NK-92 (cell line): ENCODE data around the gene CCER1.

Source experiments
- DNase-seq: peaks from one replicate; lab custom pipeline; 2025; ENCODE audit not compliant: unreplicated experiment; lab: John Stamatoyannopoulos, UW

Gene CCER1

GRCh38 chr12:90969346-90969745 is 14.4 kb upstream of the CCER1 start:
- no peak for DNase-seq

GRCh38 chr12:90965204-90965603 is 10.2 kb upstream of the CCER1 start:
- DNase-seq = no peak

DNA sequence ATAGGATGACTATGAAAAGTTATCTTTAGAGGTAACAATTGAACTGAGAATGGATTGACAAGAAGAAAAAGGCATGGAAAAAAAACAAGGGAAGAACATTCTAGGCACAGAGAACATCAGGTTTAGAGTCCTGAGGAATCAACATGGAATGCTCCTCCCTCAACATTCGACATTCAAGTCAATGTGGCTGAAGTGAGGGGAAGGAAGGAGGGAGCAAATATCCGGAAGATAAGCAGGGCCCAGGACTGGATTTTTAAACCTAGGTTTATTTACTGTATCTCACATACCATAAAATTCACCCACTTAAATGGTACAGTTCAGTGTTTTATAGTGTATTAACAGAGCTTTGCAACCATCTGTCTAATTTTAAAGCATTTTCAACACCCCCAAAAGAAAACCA is 9.6 kb upstream of the CCER1 start:
- DNase-seq = no peak

DNA sequence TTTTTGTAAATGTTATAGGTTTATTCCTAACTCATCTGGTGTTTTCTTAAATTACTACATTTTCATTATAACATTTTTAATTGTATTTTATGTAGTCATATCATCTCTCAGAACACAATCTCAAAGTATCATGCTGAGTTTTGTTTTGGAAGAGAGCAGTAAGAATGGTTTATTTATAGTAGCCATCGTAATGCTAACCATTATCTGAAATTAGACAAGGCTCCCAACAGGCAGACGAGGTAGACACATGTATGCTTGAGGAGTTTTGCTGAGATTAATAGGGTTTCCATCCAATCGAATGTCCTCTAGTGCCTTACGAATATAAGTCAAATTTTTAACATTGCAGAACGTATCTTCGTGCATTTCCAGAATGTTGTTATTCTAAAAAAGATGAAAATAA is 9.0 kb upstream of the CCER1 start:
- no peak for DNase-seq

- no peak for DNase-seq
These were observed 6.2 kb upstream of the CCER1 start for GRCh38 chr12:90961154-90961553.

DNA sequence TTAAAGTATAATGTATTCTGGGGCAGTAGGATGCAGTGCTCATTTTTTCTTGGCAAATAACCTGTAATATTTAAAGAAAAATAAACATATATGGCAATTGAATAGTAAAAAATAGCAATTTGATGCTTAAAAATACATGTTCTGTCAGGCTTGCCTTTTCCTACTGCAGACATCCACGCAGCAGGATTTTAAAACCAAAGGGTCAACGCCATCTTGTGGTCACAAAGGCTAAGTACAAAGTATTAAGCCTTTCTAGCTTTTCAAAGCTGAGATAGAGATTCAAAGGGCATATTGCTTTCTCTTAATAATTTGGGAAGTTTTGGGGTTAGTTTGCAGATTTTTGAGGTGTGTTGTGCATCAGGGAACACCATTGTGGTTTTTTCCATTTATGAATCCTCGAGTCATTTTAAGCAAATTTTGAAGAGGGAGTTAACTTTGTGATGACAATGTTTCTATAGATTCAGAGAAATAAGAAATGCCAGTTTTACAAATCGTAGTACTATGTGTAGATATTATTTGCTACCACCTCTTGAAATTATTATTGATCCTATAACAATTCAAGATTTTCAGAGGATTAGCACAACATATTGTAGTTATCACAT is 4.7 kb upstream of the CCER1 start:
- no peak for DNase-seq

GRCh38 chr12:90959032-90959431 is 4.1 kb upstream of the CCER1 start:
- no peak for DNase-seq

DNA sequence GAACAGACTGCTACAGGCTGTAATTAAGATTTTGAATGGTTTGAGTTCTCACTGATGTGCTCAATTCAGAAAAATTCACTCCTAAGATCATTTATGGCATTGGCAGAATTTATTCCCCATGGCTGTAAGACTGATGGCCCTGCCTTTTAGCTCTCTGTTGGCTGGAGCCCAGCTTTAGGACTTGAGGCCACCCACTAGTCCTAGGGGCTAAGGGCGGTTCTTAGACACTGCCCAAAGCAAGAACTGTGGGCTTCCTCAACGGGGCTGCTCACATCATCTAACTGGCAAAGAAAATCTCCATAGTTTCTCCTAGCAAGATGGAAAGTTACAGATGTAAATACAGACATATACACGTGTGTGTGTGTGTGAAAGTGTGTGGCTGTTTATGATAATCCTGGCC is 3.4 kb upstream of the CCER1 start:
- DNase-seq = no peak

GRCh38 chr12:90954428-90954827 is 548 bp downstream of the CCER1 start:
- DNase-seq = no peak

DNA sequence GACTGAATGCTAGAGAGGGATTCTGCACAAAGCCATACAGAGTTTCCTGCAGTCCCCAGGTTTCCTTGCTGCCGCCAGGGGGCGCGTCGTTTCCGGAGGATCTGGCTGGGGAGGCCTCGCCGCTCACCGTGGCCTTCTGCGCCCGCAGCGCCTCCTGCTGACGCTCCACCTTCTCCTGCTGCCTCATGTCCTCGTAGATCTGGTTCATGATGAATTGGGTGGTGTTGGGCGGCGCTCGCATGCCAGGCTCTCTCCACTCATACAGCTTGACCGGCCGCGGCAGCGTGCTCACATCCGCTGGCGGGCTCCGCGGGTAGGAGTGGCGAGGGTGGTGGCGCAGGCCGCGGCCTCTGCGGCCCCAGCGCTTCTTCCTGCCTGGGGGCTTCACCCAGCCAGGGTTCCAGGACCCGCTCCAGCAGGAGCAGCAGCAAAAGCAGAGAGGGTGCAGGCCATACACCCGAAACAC is 987 bp downstream of the CCER1 start:
- DNase-seq = no peak

- DNase-seq = no peak
These were observed 3.4 kb downstream of the CCER1 start for GRCh38 chr12:90951432-90952105.

DNA sequence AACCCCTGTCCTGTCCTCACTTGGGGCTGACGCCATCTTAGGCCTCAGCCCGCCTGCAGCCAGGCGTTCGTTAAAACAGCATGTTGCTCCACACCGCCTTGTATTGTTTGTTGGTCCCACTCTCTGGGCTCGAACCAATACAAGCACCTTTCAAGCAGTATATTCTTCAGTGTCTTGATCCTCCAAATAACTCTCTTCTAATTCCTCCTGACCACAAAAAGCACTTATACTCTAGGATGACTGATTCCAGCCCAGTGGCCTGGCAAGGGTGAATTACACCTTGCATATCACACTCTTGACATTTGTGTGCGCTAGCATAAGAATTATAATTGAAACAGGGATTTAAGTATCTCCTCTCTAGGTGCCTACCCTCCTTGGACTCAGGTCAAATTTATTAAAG is 7.1 kb downstream of the CCER1 start:
- DNase-seq = no peak

GRCh38 chr12:90945070-90945649 is 9.8 kb downstream of the CCER1 start:
- DNase-seq = no peak

DNA sequence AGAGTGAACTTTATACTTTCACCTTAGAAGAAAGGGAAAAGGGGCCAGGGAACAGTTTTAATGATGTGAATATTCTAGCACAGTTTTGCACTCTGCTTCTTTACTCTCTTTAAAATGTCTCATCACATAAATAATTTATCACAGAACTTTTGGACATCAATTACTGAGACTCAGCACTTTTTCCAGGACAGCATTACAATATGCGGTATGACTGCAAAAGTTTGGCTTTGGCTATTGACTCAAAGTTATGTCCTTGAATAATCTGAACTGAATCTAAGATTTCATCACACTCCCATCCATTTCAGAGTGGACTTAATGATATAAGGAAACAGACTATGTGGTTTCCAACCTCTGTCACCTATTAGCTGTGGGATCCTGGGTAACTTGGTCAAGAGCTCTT is 11.7 kb downstream of the CCER1 start:
- DNase-seq = no peak

- DNase-seq = no peak
These were observed 14.0 kb downstream of the CCER1 start for GRCh38 chr12:90940872-90941499.

GRCh38 chr12:90939382-90939781 is 15.6 kb downstream of the CCER1 start:
- no peak for DNase-seq

GRCh38 chr12:90938451-90938850 is 16.5 kb downstream of the CCER1 start:
- DNase-seq = no peak

- DNase-seq = no peak
These were observed 17.3 kb downstream of the CCER1 start for GRCh38 chr12:90937651-90938050.

GRCh38 chr12:90936230-90937005 is 18.6 kb downstream of the CCER1 start:
- DNase-seq = no peak

DNA sequence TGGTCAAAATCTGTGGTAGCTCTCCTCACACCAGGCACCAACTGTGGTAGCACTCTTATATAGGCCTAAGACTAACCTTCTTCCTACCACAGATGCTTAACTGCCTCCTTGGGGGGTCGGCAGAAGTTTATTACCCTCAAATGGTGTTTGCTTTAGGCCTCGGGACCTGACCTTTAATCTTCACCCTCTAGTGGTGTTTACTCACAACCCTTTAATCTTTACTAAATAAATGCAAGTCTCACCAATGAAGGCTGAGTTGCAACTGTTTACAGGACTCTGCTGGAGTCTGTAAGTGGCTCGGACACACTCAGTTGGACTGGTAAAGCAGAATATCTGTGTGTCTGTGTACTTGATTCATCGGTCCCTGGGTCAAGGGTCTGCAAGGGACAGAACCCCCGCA is 29.4 kb downstream of the CCER1 start:
- DNase-seq = no peak

DNA sequence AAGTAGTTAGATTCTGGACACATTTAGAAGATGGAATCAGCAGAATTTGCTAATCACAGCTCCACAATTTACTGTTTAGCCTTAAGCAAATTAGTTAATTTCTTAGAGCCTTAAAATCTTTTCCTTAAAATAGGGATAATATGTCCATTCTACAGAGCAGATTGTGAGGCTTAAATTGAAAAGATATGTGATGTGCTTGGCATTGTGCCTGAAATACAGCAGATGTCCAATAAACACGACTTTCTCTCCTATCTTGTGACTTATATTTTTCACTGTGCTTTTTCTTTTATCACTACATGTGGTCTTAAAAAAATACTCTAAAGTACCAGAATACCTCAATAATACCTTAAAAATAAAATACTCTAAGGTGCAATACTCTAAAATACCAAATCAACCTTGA is 30.6 kb downstream of the CCER1 start:
- DNase-seq = no peak
